ENCODE measurements around the gene SMU1. TPM values are rescaled to one million over a fixed set of nuclear protein-coding genes. Genes with fewer than 3 reads are reported as not detected.

The SMU1 gene
- total RNA-seq, 4 donors from 2014 or later = 12.5 to 15.3 (median 13.6) TPM

- Histone ChIP-seq H3K4me3 (no peak overlapping the region), H3K27me3 (no peaks in the 10 kb centered on the region), H3K36me3 (no peaks in the 10 kb centered on the region), H3K9me3 (no peaks in the 10 kb centered on the region), H3K27ac (no peak overlapping the region), H3K4me1 (peaks cover 5 to 9% of the 10 kb centered on the region in 2 donors)
- no peak for ATAC-seq
- intact Hi-C loops (cut with DNase I; ENCODE audit: low total_unique reads) = loop anchor here (2.0 kb wide), 1 partner anchor 15 kb away; no protein-coding TSS in a partner anchor
- in situ Hi-C loops (cut with MboI; ENCODE audit: low sequenced_read_pairs in 4 of 4) = loop anchor here (5.0 kb wide), 2 partner anchors 90 to 145 kb away; no protein-coding TSS in a partner anchor
- no peak for DNase-seq
- no peak for TF ChIP-seq CTCF (IDR thresholded peaks at IDR 0.05 in 4 of 5, conservative IDR thresholded peaks at IDR 0.05 in 1 of 5)
Observed at GRCh38 chr9:33082128-33082527, 5.7 kb upstream of the SMU1 start.

GRCh38 chr9:33081128-33081851 lies 4.8 kb upstream of the SMU1 start:
- H3K27ac ChIP-seq = peak overlapping the region in 3 of 4 donors; percentile 30 to 52 (median 39)
- in situ Hi-C loops (cut with MboI; ENCODE audit: low sequenced_read_pairs in 4 of 4) = loop anchor here (5.0 kb wide), 2 partner anchors 91 to 146 kb away; no protein-coding TSS in a partner anchor

GRCh38 chr9:33080534-33080933 lies 4.1 kb upstream of the SMU1 start:
- ATAC-seq (no peak), DNase-seq (no peak)
- H3K27me3 ChIP-seq = no peaks in the 10 kb centered on the region
- H3K4me3 ChIP-seq = no peak overlapping the region
- TF ChIP-seq POLR2A (IDR thresholded peaks at IDR 0.05) (no peak), CTCF (IDR thresholded peaks at IDR 0.05 in 4 of 5, conservative IDR thresholded peaks at IDR 0.05 in 1 of 5) (no peak)
- intact Hi-C loops (cut with DNase I; ENCODE audit: low total_unique reads) (no loop called here), in situ Hi-C loops (cut with MboI; ENCODE audit: low sequenced_read_pairs in 4 of 4) (loop anchor here (5.0 kb wide), 2 partner anchors 92 to 147 kb away; no protein-coding TSS in a partner anchor)
- no peaks in the 10 kb centered on the region for H3K9me3 ChIP-seq
- H3K27ac ChIP-seq = no peak overlapping the region
- H3K4me1 ChIP-seq = peaks cover 10 to 11% of the 10 kb centered on the region in 2 donors
- no peaks in the 10 kb centered on the region for H3K36me3 ChIP-seq

More at GRCh38 chr9:33081128-33081851, 4.8 kb upstream of the SMU1 start:
- H3K9me3 ChIP-seq = no peaks in the 10 kb centered on the region
- DNase-seq (peak; percentile 31 to 42), ATAC-seq (peak; percentile 80 to 88)
- intact Hi-C loops (cut with DNase I; ENCODE audit: low total_unique reads) = loop anchor here (1.0 kb wide), 2 partner anchors 90 to 144 kb away; no protein-coding TSS in a partner anchor
- TF ChIP-seq CTCF (IDR thresholded peaks at IDR 0.05 in 4 of 5, conservative IDR thresholded peaks at IDR 0.05 in 1 of 5) (peak; percentile 80 to 86 (median 84)), POLR2A (IDR thresholded peaks at IDR 0.05) (no peak)
- peak overlapping the region in 1 of 4 donors; percentile 14 for H3K4me3 ChIP-seq
- no peaks in the 10 kb centered on the region for H3K36me3 ChIP-seq
- peaks cover 5 to 9% of the 10 kb centered on the region in 2 donors for H3K4me1 ChIP-seq
- no peaks in the 10 kb centered on the region for H3K27me3 ChIP-seq

GRCh38 chr9:33068991-33069390 lies 7.5 kb downstream of the SMU1 start:
- TF ChIP-seq POLR2A (IDR thresholded peaks at IDR 0.05) (no peak), CTCF (IDR thresholded peaks at IDR 0.05 in 4 of 5, conservative IDR thresholded peaks at IDR 0.05 in 1 of 5) (no peak)
- ATAC-seq (no peak), DNase-seq (no peak)
- intact Hi-C loops (cut with DNase I; ENCODE audit: low total_unique reads) = no loop called here
- Histone ChIP-seq H3K27ac (peak overlapping the region in 1 of 4 donors; percentile 25), H3K36me3 (peaks cover 0 to 75% of the 10 kb centered on the region in 2 donors), H3K9me3 (no peaks in the 10 kb centered on the region), H3K4me3 (no peak overlapping the region), H3K27me3 (no peaks in the 10 kb centered on the region), H3K4me1 (peaks cover 0 to 4% of the 10 kb centered on the region in 2 donors)
- in situ Hi-C loops (cut with MboI; ENCODE audit: low sequenced_read_pairs in 4 of 4) = no loop called here

All from gastrocnemius medialis (tissue), 4 donors.